Iris pigment epithelial cell (primary cell): ENCODE data around the gene TRIM17.
A peak's percentile ranks its signal among the peaks of the same experiment; 100 is the strongest.

Source experiments
- DNase-seq: peaks from one replicate; pipeline ENCODE4 v3.0.0-alpha.2; 2011; ENCODE audit warnings: low read depth

Gene TRIM17

GRCh38 chr1:228417061-228417460 lies 400 bp upstream of the TRIM17 start:
- DNase-seq, result no peak

- DNase-seq, result no peak
Observed at GRCh38 chr1:228415853-228416216, 826 bp downstream of the TRIM17 start.

- DNase-seq, result no peak
Observed at GRCh38 chr1:228415221-228415620, 1.4 kb downstream of the TRIM17 start.

DNA sequence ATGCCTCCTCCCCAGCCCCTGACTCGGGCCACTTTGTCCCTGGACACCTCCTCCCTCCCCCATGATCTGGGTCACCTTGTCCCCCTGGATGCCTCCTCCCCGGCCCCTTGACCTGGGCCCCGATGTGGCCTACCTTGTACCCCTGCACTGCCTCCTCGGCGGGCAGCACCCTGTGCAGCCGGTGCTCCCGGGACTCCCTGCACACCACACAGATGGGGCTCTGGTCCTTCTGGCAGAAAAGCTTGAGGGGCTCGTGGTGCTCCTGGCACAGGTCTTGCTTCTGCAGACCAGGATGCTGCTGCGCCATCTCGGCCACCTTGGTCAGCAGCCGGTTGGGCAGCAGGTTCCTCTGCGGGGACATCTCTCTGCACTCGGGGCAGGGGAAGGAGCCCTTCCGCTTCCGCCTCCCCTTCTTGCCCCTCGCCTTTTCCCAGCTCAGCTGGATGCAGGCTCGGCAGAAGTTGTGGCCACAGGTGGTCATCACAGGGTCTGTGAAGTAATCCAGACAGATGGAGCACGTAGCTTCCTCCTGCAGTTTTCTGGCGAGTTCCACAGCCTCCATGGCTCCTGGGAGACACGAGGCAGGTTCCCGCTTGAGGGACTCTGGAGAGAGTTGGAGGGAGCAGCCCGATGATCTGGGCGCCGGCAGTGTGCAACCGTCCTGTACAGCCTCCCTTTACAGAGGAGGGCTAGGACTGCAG lies 2.0 kb downstream of the TRIM17 start:
- no peak for DNase-seq

- DNase-seq, result no peak
Observed at GRCh38 chr1:228413241-228414010, 3.2 kb downstream of the TRIM17 start.

DNA sequence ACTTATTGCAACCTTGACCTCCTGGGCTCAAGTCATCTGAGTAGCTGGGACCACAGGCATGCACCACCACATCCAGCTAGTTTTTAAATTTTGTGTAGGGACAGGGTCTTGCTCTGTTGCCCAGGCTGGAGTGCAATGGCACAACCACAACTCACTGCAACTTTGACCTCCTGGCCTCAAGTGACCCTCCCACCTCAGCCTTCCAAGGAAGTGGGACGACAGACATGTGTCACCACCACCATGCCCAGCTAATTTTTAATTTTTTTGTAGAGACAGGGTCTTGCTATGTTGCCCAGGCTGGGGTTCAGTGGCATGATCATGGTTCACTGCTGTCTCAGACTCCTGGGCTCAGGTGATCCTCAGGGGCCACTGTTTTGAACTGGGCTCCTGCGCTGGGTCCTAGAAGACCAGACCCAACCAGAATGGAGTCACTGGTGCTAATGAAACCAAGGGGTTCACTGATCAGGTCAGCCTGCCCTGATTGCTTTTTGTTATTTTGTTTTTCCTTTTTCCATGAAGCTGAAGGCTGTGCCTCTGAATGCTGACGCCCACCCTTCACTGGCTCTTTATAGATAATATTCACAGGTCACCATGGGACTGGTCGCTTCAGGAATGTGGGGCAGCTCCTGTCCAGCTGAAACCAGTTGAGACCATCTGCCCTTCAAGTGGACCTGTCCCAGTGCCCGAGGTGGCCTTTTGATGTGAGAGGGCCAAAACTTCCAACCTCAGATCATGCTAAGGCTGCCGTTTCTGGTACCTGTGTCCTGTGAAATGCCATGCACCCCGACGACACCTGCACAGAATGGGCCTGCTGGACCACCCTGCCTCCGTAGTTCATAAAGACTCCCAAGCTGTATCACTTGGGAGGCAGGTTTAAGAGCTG lies 4.9 kb downstream of the TRIM17 start:
- DNase-seq, result no peak

DNA sequence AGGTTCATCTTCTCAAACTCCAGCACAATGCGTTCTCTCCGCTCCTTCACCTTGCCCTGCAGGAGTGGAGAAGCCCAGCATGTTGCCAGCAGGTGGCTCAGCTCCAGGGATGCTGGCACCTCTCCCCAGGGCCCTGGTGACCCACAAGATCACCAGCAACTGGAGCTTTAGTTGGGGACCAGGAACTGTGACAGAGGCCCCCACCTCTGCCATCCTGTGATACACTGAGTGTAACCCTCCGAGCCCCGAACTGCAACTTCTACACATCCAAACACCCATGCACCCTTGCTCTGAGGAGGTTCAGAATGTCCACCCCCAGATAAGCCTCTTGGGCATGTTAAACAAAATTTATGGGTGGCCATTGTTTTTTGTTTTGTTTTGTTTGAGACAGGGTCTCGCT lies 5.5 kb downstream of the TRIM17 start:
- no peak for DNase-seq

GRCh38 chr1:228410671-228411070 lies 6.0 kb downstream of the TRIM17 start:
- no peak for DNase-seq

DNA sequence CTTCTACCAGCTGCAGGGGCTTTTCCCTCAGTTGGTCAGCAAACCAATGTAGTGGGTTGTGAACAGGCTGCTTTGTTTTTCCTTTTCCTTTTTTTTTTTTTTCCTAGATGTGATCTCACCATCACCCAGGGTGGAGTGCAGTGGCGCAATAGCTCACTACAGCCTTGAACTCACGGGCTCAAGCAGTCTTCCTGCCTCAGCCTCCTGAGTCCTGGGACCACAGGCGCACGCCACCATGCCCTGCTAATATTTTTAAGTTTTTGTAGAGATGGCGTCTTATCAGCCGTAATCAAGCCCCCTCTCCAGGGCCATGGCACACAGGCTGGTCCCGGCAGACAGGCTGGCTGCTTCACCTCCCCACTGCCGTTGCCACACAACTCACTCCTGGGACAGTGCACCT lies 6.6 kb downstream of the TRIM17 start:
- peak; percentile 62 for DNase-seq

GRCh38 chr1:228408869-228409805 lies 7.5 kb downstream of the TRIM17 start:
- no peak for DNase-seq

DNA sequence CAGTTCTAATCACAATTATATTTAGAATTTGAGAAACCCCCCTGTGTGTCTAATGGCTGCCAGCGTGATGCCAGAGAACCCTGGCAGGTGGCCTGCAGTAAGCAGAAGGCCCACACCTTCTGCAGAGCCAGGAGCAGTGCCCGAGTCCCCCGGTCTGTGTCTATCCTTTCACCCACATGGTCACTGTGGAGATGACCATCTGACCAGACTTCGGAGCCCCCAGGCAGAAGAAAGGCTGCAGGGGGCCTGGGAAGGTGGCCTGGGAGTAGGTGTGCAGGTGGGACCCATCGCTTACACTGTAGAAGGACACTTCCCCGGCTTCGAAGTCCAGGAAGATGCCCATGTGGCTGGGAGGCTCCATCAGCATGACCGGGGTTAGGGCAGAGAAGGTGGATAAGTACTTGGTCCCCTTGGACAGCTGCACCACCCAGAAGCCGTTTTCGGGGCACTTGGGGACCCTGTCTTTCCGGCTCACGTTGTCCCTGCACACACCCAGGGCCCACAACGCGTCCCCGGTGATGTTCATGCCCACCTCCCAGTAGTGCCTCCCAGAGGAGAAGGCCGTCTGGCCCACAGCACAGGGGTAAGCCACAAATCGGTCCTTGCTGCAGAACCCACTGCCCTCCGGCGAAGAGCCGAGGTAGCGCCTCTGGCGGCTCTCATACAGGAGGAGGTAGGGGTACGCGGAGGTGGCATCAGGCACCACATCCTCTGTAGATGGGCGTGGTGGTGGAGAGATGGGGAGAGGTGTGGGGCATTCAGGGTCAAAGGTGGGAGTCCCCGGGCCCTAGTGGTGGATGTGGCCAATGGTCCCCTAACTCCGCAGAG lies 8.4 kb downstream of the TRIM17 start:
- no peak for DNase-seq

- no peak for DNase-seq
Observed at GRCh38 chr1:228407106-228408040, 9.3 kb downstream of the TRIM17 start.

DNA sequence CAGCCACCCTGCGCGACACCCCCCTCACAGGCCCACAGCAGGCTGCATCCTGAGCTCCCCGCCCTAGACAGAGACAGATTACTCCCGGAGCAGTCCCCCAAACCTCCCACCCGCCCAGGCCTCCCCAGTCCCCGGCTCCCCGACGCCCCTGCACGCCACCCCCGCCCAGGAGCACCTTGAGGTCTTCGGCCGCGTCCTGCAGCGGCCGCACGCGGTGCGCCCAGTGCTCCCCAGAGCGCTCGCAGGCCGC lies 10.8 kb downstream of the TRIM17 start:
- peak; percentile 50 for DNase-seq

DNA sequence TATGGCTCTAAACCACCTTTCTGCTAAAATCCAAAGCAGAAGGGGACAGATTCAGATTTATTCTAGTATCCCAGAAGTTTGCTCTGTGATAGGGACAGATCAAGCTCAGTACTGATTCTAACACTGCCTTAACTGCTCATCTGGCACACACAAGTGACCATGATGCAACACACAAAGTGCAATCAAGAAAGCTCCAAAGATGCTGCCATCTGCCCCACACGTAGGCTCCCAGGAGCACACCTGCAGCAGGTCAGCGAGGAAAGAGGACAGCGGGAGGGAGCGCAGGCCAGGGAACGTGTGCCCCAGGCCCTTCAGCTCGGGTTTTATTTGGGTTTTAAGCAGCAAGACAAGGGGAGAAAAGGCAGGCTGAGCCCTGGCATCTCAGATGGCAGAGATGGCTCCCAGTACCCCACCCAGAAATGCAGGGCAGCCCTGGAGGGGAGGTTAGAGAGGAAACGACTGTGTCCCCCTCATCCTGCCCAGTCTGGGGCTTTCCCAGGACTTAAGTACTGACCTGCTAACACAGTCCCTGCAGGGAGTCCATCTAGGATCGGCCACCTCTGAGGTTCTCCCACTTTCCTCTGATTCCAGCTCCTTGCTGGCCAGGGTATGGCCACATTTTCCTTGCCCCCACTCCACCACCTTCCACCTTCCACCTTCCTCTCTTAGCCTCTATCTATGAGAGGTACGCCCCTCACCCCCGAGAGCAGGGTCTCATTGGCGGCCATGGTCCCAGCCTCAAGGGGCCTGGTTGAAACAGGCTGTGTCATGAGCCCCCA lies 11.3 kb downstream of the TRIM17 start:
- peak; percentile 30 for DNase-seq

GRCh38 chr1:228404107-228404720 lies 12.4 kb downstream of the TRIM17 start:
- no peak for DNase-seq

GRCh38 chr1:228403231-228403631 lies 13.4 kb downstream of the TRIM17 start:
- DNase-seq, result no peak

DNA sequence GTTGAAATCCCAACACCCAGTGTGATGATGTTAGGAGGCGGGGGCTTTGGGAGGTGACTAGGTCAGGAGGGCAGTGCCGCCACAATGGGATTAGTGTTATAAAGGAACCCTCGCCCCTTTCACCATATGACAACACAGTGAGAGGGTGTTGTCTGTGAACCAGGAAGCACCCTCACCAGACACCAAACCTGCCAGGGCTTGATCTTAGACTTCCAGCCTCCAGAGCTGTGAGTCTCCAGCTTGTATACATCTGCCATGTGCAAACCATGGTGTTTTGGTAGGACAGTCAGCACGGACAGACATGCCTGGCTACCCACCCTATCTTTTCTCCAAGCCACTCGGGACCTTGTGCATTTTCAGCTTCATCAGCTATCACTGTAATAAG lies 14.0 kb downstream of the TRIM17 start:
- DNase-seq, result no peak

DNA sequence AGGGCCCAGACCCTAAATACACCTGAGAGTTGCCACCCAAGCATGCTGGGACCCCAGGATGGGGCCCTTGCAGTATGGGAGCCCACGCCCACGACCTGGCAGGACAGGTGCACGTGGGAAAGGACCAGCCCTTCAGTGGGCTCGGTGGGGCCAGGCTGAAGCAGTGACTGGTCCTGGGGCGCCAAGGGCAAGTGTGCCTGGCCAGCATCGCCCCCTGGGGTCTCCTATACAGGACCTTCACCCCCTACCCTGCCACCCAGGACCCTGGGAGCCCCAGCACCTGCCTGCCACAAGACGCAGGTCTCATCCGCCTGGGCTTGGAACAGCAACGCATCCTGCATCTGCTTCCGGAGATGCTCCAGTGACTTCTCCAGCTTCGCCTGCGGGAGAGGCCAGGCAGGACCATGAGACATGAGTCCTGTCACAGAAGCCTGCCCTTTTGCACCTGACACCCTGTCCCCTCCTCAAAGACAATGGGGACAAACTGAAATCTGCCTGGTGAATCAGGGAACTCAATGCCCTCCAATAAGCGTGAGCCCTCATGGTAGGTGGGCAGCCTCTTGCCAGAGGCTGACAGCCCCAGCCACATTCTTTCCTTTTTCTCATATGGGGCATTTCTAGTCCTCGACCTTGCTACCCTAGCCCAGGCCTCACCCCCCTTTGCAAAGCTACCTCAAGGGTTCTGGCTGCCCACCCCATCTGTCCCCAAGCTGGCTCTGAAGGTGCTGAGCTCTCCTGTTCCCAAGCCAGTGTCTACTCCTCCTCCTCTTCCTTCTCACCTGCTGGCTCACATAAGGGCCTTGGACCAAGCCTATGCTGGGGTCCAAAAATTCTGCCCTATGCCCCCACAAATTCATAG lies 14.7 kb downstream of the TRIM17 start:
- no peak for DNase-seq
